Ovary (tissue), 9 donors: ENCODE data around the gene ZBTB43. TPM values are rescaled to one million over a fixed set of nuclear protein-coding genes. Genes with fewer than 3 reads are reported as not detected.

ENCODE experiments used
- DNase-seq, 5 donors: peaks; one replicate each; pipeline ENCODE4 v3.0.0-alpha.2; 2019 to 2020
- H3K27ac ChIP-seq, 2 donors: fragments of 200-600 bp; one replicate each; pipeline versions ENCODE4 v1.5.1 to v1.8.0; 2019 to 2022
- H3K27me3 ChIP-seq: fragments of 200-600 bp; one replicate; pipeline ENCODE4 v1.8.0; 2022
- H3K36me3 ChIP-seq: fragments of 200-600 bp; sonication (generic); one replicate; pipeline ENCODE4 v1.5.1; 2019
- H3K4me1 ChIP-seq: one replicate; pipeline ENCODE4 v1.8.1; 2013; ENCODE audit warnings: mild to moderate bottlenecking, moderate library complexity; ENCODE audit not compliant: insufficient read depth
- H3K4me3 ChIP-seq: fragments of 200-600 bp; sonication (generic); one replicate; pipeline ENCODE4 v1.5.1; 2017
- H3K9me3 ChIP-seq, 2 donors: fragments of 200-600 bp in 1 of 2; sonication (generic) in 1 of 2; one replicate each; pipeline versions ENCODE4 v1.5.1 to v1.8.1; 2013 to 2019; ENCODE audit warnings: mild to moderate bottlenecking in 1 of 2, moderate library complexity in 1 of 2
- EP300 ChIP-seq: sonication (generic); formaldehyde crosslinking; IDR thresholded peaks from one replicate; pipeline ENCODE4 v1.6.1; 2017; ENCODE audit warnings: antibody characterized with exemption
- POLR2A ChIP-seq: fragments of 450-650 bp; IDR thresholded peaks from one replicate; pipeline ENCODE4 v1.6.1; 2017; ENCODE audit warnings: antibody characterized with exemption, mild to moderate bottlenecking, moderate library complexity
- WGBS, 3 donors: extraction: QIAGEN DNeasy Blood & Tissue Kit in 1 of 3; methylation state at CpG; one replicate each; pipeline versions ENCODE4 v1.1.5 to v1.1.7; 2013 to 2017; 5-methylcytosine and 5-hydroxymethylcytosine counted together
- intact Hi-C, 4 donors: fragments of 100-400 bp; cut with DNase I; formaldehyde crosslinking; loops; one replicate each; pipeline versions ENCODE4 v1.11.0 to v1.15.1; 2022 to 2023
- polyA plus RNA-seq, 2 donors: library from polyadenylated mRNA; stranded (reverse); fragments of 200-250 nt in 1 of 2; fragments of 350-450 nt in 1 of 2; fragmentation: Illumina TruSeq in 1 of 2; extraction: RNeasy Lipid Tissue Mini Kit (QIAGEN cat#74804) in 1 of 2; gene quantifications; one replicate each; pipeline ENCODE4 v1.2.3, GENCODE V29; 2013 to 2014
- total RNA-seq, 7 donors: library from RNA; depleted of rRNA in 2 of 7; stranded (reverse); fragments of >200 nt in 2 of 7; fragmentation: NEBNext Ultra II Directional in 3 of 7; extraction: Animal tissue kit (Norgen Biotek cat#: 25700) in 3 of 7; gene quantifications; one replicate each; pipeline versions ENCODE4 v1.1.0 to v1.2.4, GENCODE V29; 2016 to 2023
- TF ChIP-seq, protein P1 (sequence below), 3 donors: fragments of 450-650 bp in 2 of 3; fragments of 200-600 bp in 1 of 3; IDR thresholded peaks; one replicate each; pipeline versions ENCODE4 v1.5.1 to v1.8.0; 2016 to 2022; ENCODE audit warnings: antibody characterized with exemption in 3 of 3, mild to moderate bottlenecking in 1 of 3
- donor health status: DM: no; HTN: no; CAD: no; lungs with moderate emphysema.
- donor health status: DM: no; HTN: no; CAD: no.
- donor health status: Bipolar disorder and iron deficiency.
- donor health status: DM: yes; HTN: yes; CAD: no.
- donor health status: DM: no; HTN: no; CAD: no.
- donor health status: DM: yes; HTN: yes; CAD: no.

The ZBTB43 gene
- total and polyA plus RNA-seq, 9 donors = 5.0 to 33.3 (median 14.8) TPM

DNA sequence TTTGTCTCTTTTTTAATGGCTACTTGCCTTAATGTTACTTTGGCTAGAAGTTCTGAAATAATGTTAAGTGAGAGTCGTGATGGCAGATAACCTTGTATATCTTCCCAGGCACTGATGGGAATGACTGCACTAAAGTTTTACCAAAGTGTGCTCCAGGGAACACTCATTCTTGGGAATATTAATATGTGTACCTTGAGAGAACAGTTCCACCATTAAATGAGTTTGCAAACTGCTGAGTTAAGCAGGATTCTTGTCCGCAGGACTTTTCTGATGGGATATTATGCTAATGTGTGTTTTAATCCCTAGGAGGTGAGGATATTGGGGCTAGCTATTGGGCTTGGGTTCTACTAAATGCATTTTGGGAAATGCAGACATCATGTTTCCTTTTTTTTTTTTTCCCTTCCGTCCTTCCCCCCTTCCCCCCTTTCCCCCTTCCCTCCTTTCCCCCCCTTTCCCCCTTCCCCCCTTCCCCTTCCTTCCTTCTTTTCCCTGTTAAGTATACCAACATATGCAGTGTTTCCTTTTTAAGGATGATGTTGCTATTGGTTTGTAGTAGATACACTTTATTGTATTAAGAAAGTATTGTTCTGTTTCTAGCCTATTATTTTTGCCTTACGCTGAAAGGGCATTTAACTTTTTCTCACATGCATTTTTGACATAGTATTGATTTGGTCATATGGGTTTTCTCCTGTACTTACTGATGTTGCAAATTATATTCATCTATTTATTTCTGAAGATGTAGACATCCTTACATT, 71.1 kb downstream of the ZBTB43 start:
- H3K9me3 ChIP-seq = no peaks in the 10 kb centered on the region
- WGBS, 3 donors = 63 to 80% (median 69%) methylated on average over 4 of the region's 4 CpGs
- no peaks in the 10 kb centered on the region for H3K36me3 ChIP-seq
- intact Hi-C loops = no loop called here
- H3K4me3 ChIP-seq = no peak overlapping the region
- peaks cover 1% of the 10 kb centered on the region for H3K4me1 ChIP-seq
- no peaks in the 10 kb centered on the region for H3K27me3 ChIP-seq
- TF ChIP-seq EP300 (no peak), POLR2A (no peak)
- TF ChIP-seq, protein P1, sequence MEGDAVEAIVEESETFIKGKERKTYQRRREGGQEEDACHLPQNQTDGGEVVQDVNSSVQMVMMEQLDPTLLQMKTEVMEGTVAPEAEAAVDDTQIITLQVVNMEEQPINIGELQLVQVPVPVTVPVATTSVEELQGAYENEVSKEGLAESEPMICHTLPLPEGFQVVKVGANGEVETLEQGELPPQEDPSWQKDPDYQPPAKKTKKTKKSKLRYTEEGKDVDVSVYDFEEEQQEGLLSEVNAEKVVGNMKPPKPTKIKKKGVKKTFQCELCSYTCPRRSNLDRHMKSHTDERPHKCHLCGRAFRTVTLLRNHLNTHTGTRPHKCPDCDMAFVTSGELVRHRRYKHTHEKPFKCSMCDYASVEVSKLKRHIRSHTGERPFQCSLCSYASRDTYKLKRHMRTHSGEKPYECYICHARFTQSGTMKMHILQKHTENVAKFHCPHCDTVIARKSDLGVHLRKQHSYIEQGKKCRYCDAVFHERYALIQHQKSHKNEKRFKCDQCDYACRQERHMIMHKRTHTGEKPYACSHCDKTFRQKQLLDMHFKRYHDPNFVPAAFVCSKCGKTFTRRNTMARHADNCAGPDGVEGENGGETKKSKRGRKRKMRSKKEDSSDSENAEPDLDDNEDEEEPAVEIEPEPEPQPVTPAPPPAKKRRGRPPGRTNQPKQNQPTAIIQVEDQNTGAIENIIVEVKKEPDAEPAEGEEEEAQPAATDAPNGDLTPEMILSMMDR (IDR thresholded peaks at IDR 0.05) = no peak
- H3K27ac ChIP-seq = no peak overlapping the region
- DNase-seq = no peak

DNA sequence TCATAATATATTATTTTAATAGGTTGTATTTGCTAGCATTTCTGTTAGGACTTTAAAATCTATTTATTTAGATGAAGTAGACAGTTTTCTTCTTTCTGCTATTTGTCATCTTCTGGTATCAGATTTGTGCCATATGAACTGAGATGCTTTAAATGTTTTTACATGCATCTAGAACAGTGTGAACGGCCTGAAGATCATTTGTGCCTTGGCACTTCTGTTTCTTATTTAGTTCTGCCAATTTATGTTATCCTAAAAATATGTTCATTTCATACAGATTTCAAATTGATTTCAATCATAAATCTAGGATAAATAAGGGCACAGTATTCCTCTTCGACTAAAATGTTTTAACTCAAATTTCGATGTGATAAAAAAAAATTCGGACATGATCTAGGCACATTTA, 71.7 kb downstream of the ZBTB43 start:
- Histone ChIP-seq H3K4me1 (peaks cover 1% of the 10 kb centered on the region), H3K36me3 (no peaks in the 10 kb centered on the region), H3K27me3 (no peaks in the 10 kb centered on the region), H3K4me3 (no peak overlapping the region), H3K27ac (no peak overlapping the region), H3K9me3 (no peaks in the 10 kb centered on the region)
- 72 to 84% (median 77%) methylated on average over 4 of the region's 4 CpGs for WGBS, 3 donors
- TF ChIP-seq, protein P1 (IDR thresholded peaks at IDR 0.05) = no peak
- no peak for TF ChIP-seq EP300
- TF ChIP-seq POLR2A = no peak
- DNase-seq = no peak
- intact Hi-C loops = no loop called here

DNA sequence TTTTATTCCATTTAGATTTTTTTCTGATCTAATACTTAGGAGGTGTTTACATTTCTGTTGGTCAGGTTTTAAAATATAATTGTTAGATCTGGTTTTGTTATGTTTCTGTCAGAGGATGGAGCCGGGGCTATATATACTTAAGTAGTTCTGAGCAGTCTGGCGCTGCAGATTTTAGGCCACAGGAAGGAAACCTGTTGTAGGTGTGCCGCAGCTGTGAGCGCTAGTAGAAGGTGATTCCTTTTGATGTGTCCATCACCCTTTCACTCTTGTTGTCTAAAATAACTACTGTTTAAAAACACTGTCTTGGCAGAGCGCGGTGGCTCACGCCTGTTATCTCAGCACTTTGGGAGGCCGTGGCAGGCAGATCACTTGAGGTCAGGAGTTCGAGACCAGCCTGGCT, 72.6 kb downstream of the ZBTB43 start:
- Histone ChIP-seq H3K36me3 (no peaks in the 10 kb centered on the region), H3K9me3 (no peaks in the 10 kb centered on the region), H3K27me3 (no peaks in the 10 kb centered on the region), H3K4me3 (no peak overlapping the region), H3K4me1 (peaks cover 1% of the 10 kb centered on the region), H3K27ac (no peak overlapping the region)
- no peak for DNase-seq
- TF ChIP-seq POLR2A (no peak), EP300 (no peak)
- TF ChIP-seq, protein P1 (IDR thresholded peaks at IDR 0.05) = no peak
- 89 to 91% (median 90%) methylated on average over 9 of the region's 9 CpGs for WGBS, 3 donors
- intact Hi-C loops = no loop called here

DNA sequence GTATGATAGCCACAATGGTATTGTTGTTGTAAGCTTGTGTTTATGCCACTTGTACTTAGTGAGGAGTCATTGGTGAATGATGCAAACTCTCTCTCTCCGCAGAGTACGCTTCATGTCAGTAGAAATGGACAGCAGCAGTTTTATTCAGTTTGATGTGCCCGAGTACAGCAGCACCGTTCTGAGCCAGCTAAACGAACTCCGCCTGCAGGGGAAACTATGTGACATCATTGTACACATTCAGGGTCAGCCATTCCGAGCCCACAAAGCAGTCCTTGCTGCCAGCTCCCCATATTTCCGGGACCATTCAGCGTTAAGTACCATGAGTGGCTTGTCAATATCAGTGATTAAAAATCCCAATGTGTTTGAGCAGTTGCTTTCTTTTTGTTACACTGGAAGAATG, 74.4 kb downstream of the ZBTB43 start:
- TF ChIP-seq, protein P1 (IDR thresholded peaks at IDR 0.05) = no peak
- TF ChIP-seq EP300 (no peak), POLR2A (no peak)
- H3K36me3 ChIP-seq = no peaks in the 10 kb centered on the region
- no peaks in the 10 kb centered on the region for H3K27me3 ChIP-seq
- WGBS, 3 donors = 84 to 88% (median 86%) methylated on average over 9 of the region's 9 CpGs
- no peak overlapping the region for H3K4me3 ChIP-seq
- no peak overlapping the region for H3K27ac ChIP-seq
- H3K9me3 ChIP-seq = no peaks in the 10 kb centered on the region
- H3K4me1 ChIP-seq = peaks cover 1% of the 10 kb centered on the region
- DNase-seq = no peak
- intact Hi-C loops = no loop called here
